MM.1S (cell line): ENCODE measurements around the gene LARP6.

Experiments
- DNase-seq: peaks from one replicate; pipeline ENCODE4 v3.0.0-alpha.2; 2015
- H2AFZ ChIP-seq: fragments of 300-600 bp; sonication (generic); 2 replicates; pipeline ENCODE4 v1.6.0; 2016; ENCODE audit warnings: antibody characterized with exemption, low read length
- H3F3A ChIP-seq: fragments of 300-600 bp; sonication (generic); 2 replicates; pipeline ENCODE4 v1.6.1; 2016; ENCODE audit warnings: mild to moderate bottlenecking, antibody characterized with exemption, low read length, moderate library complexity, mixed read lengths; ENCODE audit not compliant: insufficient read depth
- H3K27ac ChIP-seq: fragments of 300-600 bp; sonication (generic); 2 replicates; pipeline ENCODE4 v1.5.1; 2016; ENCODE audit warnings: mild to moderate bottlenecking, low read length
- H3K27me3 ChIP-seq: fragments of 300-600 bp; sonication (generic); replicated peaks from 2 replicates; pipeline ENCODE4 v1.6.0; 2016; ENCODE audit warnings: low read length; ENCODE audit not compliant: insufficient read depth
- H3K36me3 ChIP-seq: fragments of 300-600 bp; sonication (generic); replicated peaks from 2 replicates; pipeline ENCODE4 v1.6.1; 2016; ENCODE audit warnings: mild to moderate bottlenecking, low read length, mixed read lengths; ENCODE audit not compliant: insufficient read depth
- H3K4me1 ChIP-seq: fragments of 300-600 bp; sonication (generic); 2 replicates; pipeline ENCODE4 v1.6.1; 2016; ENCODE audit warnings: low read length, mixed read lengths
- H3K4me2 ChIP-seq: fragments of 300-600 bp; sonication (generic); 2 replicates; pipeline ENCODE4 v1.6.0; 2016; ENCODE audit warnings: low read depth, low read length
- H3K4me3 ChIP-seq: fragments of 300-600 bp; sonication (generic); 2 replicates; pipeline ENCODE4 v1.5.1; 2016; ENCODE audit warnings: low read length, mixed read lengths
- H3K79me2 ChIP-seq: fragments of 300-600 bp; sonication (generic); 2 replicates; pipeline ENCODE4 v1.6.1; 2016; ENCODE audit warnings: mixed run types, low read length, mixed read lengths
- H3K9ac ChIP-seq: fragments of 300-600 bp; sonication (generic); 2 replicates; pipeline ENCODE4 v1.6.1; 2016; ENCODE audit warnings: low read length, mixed read lengths
- H3K9me2 ChIP-seq: fragments of 300-600 bp; sonication (generic); replicated peaks from 2 replicates; pipeline ENCODE4 v1.6.1; 2016; ENCODE audit warnings: mild to moderate bottlenecking, low read length, mixed read lengths; ENCODE audit not compliant: insufficient read depth
- H3K9me3 ChIP-seq: fragments of 300-600 bp; sonication (generic); replicated peaks from 2 replicates; pipeline ENCODE4 v1.6.1; 2016; ENCODE audit warnings: mild to moderate bottlenecking, low read length, mixed read lengths; ENCODE audit not compliant: insufficient read depth
- H4K20me1 ChIP-seq: fragments of 300-600 bp; sonication (generic); 2 replicates; pipeline ENCODE4 v1.6.1; 2016; ENCODE audit warnings: mild to moderate bottlenecking, low read length, moderate library complexity, mixed read lengths; ENCODE audit not compliant: insufficient read depth
- EZH2 ChIP-seq: fragments of 300-600 bp; sonication (generic); optimal IDR thresholded peaks from 2 replicates; pipeline ENCODE3; 2017; ENCODE audit warnings: low read depth, mild to moderate bottlenecking, antibody characterized with exemption, low read length, mixed read lengths
- EZH2phosphoT487 ChIP-seq: fragments of 300-600 bp; sonication (generic); IDR thresholded peaks from 2 replicates; pipeline ENCODE4 v1.6.1; 2018; ENCODE audit warnings: antibody characterized with exemption, low read length
- TF ChIP-seq, protein P1 (sequence below): fragments of 300-600 bp; sonication (generic); IDR thresholded peaks from 2 replicates; pipeline ENCODE4 v1.5.1; 2016; ENCODE audit warnings: antibody characterized with exemption, low read length, mixed read lengths

LARP6 gene

DNA sequence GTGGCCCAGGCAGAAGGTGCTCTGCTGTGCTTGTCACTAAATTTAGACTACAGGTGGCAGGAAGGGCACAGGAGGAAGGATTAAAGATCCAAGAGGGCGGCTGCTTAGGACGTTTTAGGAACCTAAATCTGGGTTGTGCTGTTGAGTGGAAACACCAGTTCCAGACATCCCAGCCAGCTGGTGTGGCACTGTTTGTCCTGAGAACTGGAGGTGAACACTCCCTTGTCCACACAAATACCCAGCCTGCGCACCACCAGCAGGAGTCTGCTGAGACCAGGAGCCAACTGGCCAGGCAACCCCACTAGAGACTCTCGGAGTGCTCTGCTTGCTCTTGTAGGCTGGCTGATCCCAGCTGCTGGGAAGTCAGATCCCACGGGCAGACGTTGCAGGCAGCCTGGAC lies 60.3 kb downstream of the LARP6 start:
- TF ChIP-seq EZH2, result no peak
- Histone ChIP-seq H3K9ac (no peak overlapping the region), H3K9me3 (no peaks in the 10 kb centered on the region), H3K4me1 (no peaks in the 10 kb centered on the region), H3K4me2 (no peak overlapping the region), H3F3A (no peaks in the 10 kb centered on the region), H3K9me2 (no peaks in the 10 kb centered on the region), H3K27ac (no peak overlapping the region), H4K20me1 (no peaks in the 10 kb centered on the region), H3K4me3 (no peak overlapping the region), H3K36me3 (no peaks in the 10 kb centered on the region), H3K27me3 (no peaks in the 10 kb centered on the region), H3K79me2 (no peaks in the 10 kb centered on the region), H2AFZ (no peak overlapping the region)
- DNase-seq, result no peak

DNA sequence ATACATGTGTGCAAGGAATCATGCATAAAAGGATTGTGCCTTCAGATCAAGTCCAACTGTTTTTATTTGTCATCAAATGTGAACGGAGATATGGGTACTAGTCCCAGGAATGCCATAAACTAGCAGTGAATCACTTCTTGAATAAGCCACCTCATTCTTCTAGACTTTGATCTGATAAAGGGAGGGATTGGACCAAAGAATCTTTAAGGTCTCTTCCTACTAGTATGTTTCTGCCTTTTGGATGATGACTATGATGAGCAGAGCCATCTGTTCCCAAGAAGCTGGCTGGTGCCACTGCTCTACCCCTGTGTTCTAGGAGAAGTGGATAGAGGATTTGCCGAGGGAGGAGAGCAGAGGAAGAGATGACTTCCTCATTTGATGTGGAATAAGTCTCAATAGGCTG lies 61.8 kb downstream of the LARP6 start:
- no peak overlapping the region for H2AFZ ChIP-seq
- H3K9ac ChIP-seq, result no peak overlapping the region
- H3K4me2 ChIP-seq, result no peak overlapping the region
- no peaks in the 10 kb centered on the region for H4K20me1 ChIP-seq
- H3K27me3 ChIP-seq, result no peaks in the 10 kb centered on the region
- no peaks in the 10 kb centered on the region for H3K79me2 ChIP-seq
- H3K27ac ChIP-seq, result no peak overlapping the region
- H3K4me1 ChIP-seq, result no peaks in the 10 kb centered on the region
- TF ChIP-seq EZH2 (no peak), EZH2phosphoT487 (no peak)
- TF ChIP-seq, protein P1, sequence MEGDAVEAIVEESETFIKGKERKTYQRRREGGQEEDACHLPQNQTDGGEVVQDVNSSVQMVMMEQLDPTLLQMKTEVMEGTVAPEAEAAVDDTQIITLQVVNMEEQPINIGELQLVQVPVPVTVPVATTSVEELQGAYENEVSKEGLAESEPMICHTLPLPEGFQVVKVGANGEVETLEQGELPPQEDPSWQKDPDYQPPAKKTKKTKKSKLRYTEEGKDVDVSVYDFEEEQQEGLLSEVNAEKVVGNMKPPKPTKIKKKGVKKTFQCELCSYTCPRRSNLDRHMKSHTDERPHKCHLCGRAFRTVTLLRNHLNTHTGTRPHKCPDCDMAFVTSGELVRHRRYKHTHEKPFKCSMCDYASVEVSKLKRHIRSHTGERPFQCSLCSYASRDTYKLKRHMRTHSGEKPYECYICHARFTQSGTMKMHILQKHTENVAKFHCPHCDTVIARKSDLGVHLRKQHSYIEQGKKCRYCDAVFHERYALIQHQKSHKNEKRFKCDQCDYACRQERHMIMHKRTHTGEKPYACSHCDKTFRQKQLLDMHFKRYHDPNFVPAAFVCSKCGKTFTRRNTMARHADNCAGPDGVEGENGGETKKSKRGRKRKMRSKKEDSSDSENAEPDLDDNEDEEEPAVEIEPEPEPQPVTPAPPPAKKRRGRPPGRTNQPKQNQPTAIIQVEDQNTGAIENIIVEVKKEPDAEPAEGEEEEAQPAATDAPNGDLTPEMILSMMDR, result no peak
- DNase-seq, result no peak
- H3F3A ChIP-seq, result no peaks in the 10 kb centered on the region
- no peaks in the 10 kb centered on the region for H3K9me2 ChIP-seq
- H3K4me3 ChIP-seq, result no peak overlapping the region
- H3K9me3 ChIP-seq, result no peaks in the 10 kb centered on the region
- H3K36me3 ChIP-seq, result no peaks in the 10 kb centered on the region

GRCh38 chr15:70791259-70791658 lies 62.7 kb downstream of the LARP6 start:
- H3K9me2 ChIP-seq, result no peaks in the 10 kb centered on the region
- no peaks in the 10 kb centered on the region for H3K36me3 ChIP-seq
- H2AFZ ChIP-seq, result no peak overlapping the region
- no peak overlapping the region for H3K9ac ChIP-seq
- H3K79me2 ChIP-seq, result no peaks in the 10 kb centered on the region
- H3K4me3 ChIP-seq, result no peak overlapping the region
- H3K27me3 ChIP-seq, result no peaks in the 10 kb centered on the region
- no peaks in the 10 kb centered on the region for H3K9me3 ChIP-seq
- DNase-seq, result no peak
- no peaks in the 10 kb centered on the region for H4K20me1 ChIP-seq
- no peak overlapping the region for H3K27ac ChIP-seq
- no peak for TF ChIP-seq EZH2
- H3K4me2 ChIP-seq, result no peak overlapping the region
- H3F3A ChIP-seq, result no peaks in the 10 kb centered on the region
- H3K4me1 ChIP-seq, result no peaks in the 10 kb centered on the region

DNA sequence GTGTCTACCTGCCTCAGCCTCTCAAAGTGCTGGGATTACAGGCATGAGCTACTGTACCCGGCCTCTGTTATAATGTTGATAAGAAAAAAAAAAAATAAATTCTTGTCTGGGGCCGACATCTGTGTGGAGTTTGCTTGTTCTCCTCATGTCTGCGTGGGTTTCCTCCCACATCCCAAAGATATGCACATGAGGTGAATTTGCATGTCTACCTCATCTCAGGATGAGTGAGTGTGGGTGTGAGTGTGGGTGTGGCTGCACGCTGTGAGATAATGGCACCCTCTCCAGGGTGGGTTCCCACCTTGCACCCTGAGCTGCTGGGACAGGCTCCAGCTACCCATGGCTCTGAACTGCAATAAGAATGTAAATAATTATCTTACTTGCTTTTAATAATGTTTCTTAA lies 64.7 kb downstream of the LARP6 start:
- Histone ChIP-seq H3K9me3 (no peaks in the 10 kb centered on the region), H3K9me2 (no peaks in the 10 kb centered on the region), H2AFZ (no peak overlapping the region), H3K9ac (no peak overlapping the region), H3K79me2 (no peaks in the 10 kb centered on the region), H3K4me1 (no peaks in the 10 kb centered on the region), H3F3A (no peaks in the 10 kb centered on the region), H3K4me2 (no peak overlapping the region), H3K27me3 (no peaks in the 10 kb centered on the region), H3K4me3 (no peak overlapping the region), H4K20me1 (no peaks in the 10 kb centered on the region), H3K27ac (no peak overlapping the region), H3K36me3 (no peaks in the 10 kb centered on the region)
- TF ChIP-seq EZH2 (no peak), EZH2phosphoT487 (no peak)
- TF ChIP-seq, protein P1, result no peak
- no peak for DNase-seq
